ENCODE data around the gene ZNF592.

Gene ZNF592

DNA sequence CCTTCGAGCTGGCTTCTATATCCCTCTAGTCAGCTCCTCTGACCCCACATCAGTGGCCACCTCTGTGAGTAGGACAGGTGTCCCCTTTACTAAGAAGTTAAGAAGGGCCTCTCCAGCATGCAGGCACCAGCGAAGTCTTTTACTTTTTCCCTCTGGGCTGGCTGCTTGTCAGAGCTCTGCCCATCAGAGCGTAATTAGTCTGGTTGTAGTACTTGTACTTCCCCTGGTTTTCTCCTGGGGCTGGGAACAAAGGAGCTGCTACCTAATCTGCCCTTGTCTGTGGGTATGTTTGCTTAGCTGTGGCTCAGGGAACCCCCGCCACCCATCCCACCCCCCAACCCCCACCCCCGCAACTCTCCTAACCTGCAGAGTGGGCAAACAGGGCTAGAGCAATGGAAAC is 41.4 kb downstream of the ZNF592 start:
- Histone ChIP-seq H3K36me3 (ENCODE audit: control insufficient read depth, insufficient read depth, low read length) (peaks cover 33% of the 10 kb centered on the region), H3K4me1 (ENCODE audit: control insufficient read depth, insufficient read depth, low read length, poor library complexity, severe bottlenecking) (peaks cover 4% of the 10 kb centered on the region), H3K27ac (ENCODE audit: insufficient read depth, low read length, poor library complexity, severe bottlenecking) (no peak overlapping the region), H3K4me3 (ENCODE audit: insufficient read depth, low read depth, low read length, poor library complexity, severe bottlenecking) (no peak overlapping the region), H3K9me3 (ENCODE audit: control insufficient read depth, low read length) (no peaks in the 10 kb centered on the region), H3K27me3 (replicated peaks; ENCODE audit: control insufficient read depth, insufficient read depth, low read length, poor library complexity, severe bottlenecking) (no peaks in the 10 kb centered on the region)
- DNase-seq: no peak

GRCh38 chr15:84790676-84791075 is 42.3 kb downstream of the ZNF592 start:
- Histone ChIP-seq H3K27me3 (replicated peaks; ENCODE audit: control insufficient read depth, insufficient read depth, low read length, poor library complexity, severe bottlenecking) (no peaks in the 10 kb centered on the region), H3K4me3 (ENCODE audit: insufficient read depth, low read depth, low read length, poor library complexity, severe bottlenecking) (no peak overlapping the region), H3K36me3 (ENCODE audit: control insufficient read depth, insufficient read depth, low read length) (peaks cover 33% of the 10 kb centered on the region), H3K27ac (ENCODE audit: insufficient read depth, low read length, poor library complexity, severe bottlenecking) (no peak overlapping the region), H3K9me3 (ENCODE audit: control insufficient read depth, low read length) (no peaks in the 10 kb centered on the region), H3K4me1 (ENCODE audit: control insufficient read depth, insufficient read depth, low read length, poor library complexity, severe bottlenecking) (peaks cover 4% of the 10 kb centered on the region)
- no peak for DNase-seq

DNA sequence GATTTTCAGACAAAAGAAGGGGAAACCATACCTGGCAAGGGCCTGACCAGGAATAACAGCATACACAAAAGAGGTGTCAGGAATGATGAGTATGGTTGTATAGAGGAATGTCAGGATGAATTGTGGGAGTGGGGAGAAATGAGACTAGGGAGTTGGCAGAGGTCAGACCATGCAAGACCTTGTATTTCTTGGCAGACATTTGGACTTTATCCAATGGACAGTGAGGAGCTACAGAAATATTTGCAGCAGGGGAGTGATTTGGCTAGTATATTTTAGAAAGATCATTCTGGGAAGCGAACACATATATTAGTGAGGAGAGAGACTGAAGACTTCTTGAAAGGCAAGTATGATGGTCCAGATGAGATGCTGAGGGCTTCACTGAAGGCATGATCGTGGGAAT is 43.4 kb downstream of the ZNF592 start:
- Histone ChIP-seq H3K4me1 (ENCODE audit: control insufficient read depth, insufficient read depth, low read length, poor library complexity, severe bottlenecking) (peaks cover 4% of the 10 kb centered on the region), H3K36me3 (ENCODE audit: control insufficient read depth, insufficient read depth, low read length) (peaks cover 38% of the 10 kb centered on the region), H3K27me3 (replicated peaks; ENCODE audit: control insufficient read depth, insufficient read depth, low read length, poor library complexity, severe bottlenecking) (no peaks in the 10 kb centered on the region), H3K4me3 (ENCODE audit: insufficient read depth, low read depth, low read length, poor library complexity, severe bottlenecking) (no peak overlapping the region), H3K27ac (ENCODE audit: insufficient read depth, low read length, poor library complexity, severe bottlenecking) (no peak overlapping the region), H3K9me3 (ENCODE audit: control insufficient read depth, low read length) (no peaks in the 10 kb centered on the region)
- no peak for DNase-seq

GRCh38 chr15:84793431-84794161 is 45.2 kb downstream of the ZNF592 start:
- DNase-seq: no peak
- peaks cover 45% of the 10 kb centered on the region for H3K36me3 ChIP-seq (ENCODE audit: control insufficient read depth, insufficient read depth, low read length)
- H3K4me1 ChIP-seq (ENCODE audit: control insufficient read depth, insufficient read depth, low read length, poor library complexity, severe bottlenecking): no peaks in the 10 kb centered on the region
- H3K9me3 ChIP-seq (ENCODE audit: control insufficient read depth, low read length): no peaks in the 10 kb centered on the region
- no peak overlapping the region for H3K4me3 ChIP-seq (ENCODE audit: insufficient read depth, low read depth, low read length, poor library complexity, severe bottlenecking)
- no peaks in the 10 kb centered on the region for H3K27me3 ChIP-seq (replicated peaks; ENCODE audit: control insufficient read depth, insufficient read depth, low read length, poor library complexity, severe bottlenecking)
- H3K27ac ChIP-seq (ENCODE audit: insufficient read depth, low read length, poor library complexity, severe bottlenecking): no peak overlapping the region

GRCh38 chr15:84794162-84794547 is 45.8 kb downstream of the ZNF592 start:
- H3K4me3 ChIP-seq (ENCODE audit: insufficient read depth, low read depth, low read length, poor library complexity, severe bottlenecking): no peak overlapping the region
- no peak for DNase-seq
- peaks cover 50% of the 10 kb centered on the region for H3K36me3 ChIP-seq (ENCODE audit: control insufficient read depth, insufficient read depth, low read length)
- H3K27ac ChIP-seq (ENCODE audit: insufficient read depth, low read length, poor library complexity, severe bottlenecking): no peak overlapping the region
- H3K27me3 ChIP-seq (replicated peaks; ENCODE audit: control insufficient read depth, insufficient read depth, low read length, poor library complexity, severe bottlenecking): no peaks in the 10 kb centered on the region
- H3K9me3 ChIP-seq (ENCODE audit: control insufficient read depth, low read length): no peaks in the 10 kb centered on the region
- H3K4me1 ChIP-seq (ENCODE audit: control insufficient read depth, insufficient read depth, low read length, poor library complexity, severe bottlenecking): no peaks in the 10 kb centered on the region

DNA sequence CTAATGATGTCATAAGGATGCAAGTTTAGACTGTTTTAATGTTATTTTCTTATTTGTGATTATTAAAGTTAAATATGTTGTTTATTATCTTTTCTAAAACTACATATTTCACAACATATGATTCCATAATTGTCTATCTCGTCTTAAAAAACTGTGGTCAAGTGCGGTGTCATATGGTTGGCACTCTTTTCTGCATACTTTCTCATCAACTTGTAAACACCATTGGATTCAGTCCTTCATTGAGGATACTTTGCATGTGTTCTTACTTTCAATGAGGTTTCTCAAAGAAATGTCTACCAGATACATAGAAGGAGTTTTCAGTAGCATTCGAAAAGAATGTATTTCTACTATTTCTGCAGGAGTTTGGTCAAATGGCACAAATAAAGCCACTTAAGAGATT is 46.8 kb downstream of the ZNF592 start:
- H3K4me3 ChIP-seq (ENCODE audit: insufficient read depth, low read depth, low read length, poor library complexity, severe bottlenecking): no peak overlapping the region
- no peaks in the 10 kb centered on the region for H3K27me3 ChIP-seq (replicated peaks; ENCODE audit: control insufficient read depth, insufficient read depth, low read length, poor library complexity, severe bottlenecking)
- no peaks in the 10 kb centered on the region for H3K9me3 ChIP-seq (ENCODE audit: control insufficient read depth, low read length)
- H3K4me1 ChIP-seq (ENCODE audit: control insufficient read depth, insufficient read depth, low read length, poor library complexity, severe bottlenecking): no peaks in the 10 kb centered on the region
- no peak for DNase-seq
- H3K27ac ChIP-seq (ENCODE audit: insufficient read depth, low read length, poor library complexity, severe bottlenecking): no peak overlapping the region
- peaks cover 59% of the 10 kb centered on the region for H3K36me3 ChIP-seq (ENCODE audit: control insufficient read depth, insufficient read depth, low read length)

- H3K4me1 ChIP-seq (ENCODE audit: control insufficient read depth, insufficient read depth, low read length, poor library complexity, severe bottlenecking): no peaks in the 10 kb centered on the region
- no peak overlapping the region for H3K4me3 ChIP-seq (ENCODE audit: insufficient read depth, low read depth, low read length, poor library complexity, severe bottlenecking)
- H3K27me3 ChIP-seq (replicated peaks; ENCODE audit: control insufficient read depth, insufficient read depth, low read length, poor library complexity, severe bottlenecking): no peaks in the 10 kb centered on the region
- no peaks in the 10 kb centered on the region for H3K9me3 ChIP-seq (ENCODE audit: control insufficient read depth, low read length)
- H3K36me3 ChIP-seq (ENCODE audit: control insufficient read depth, insufficient read depth, low read length): peaks cover 56% of the 10 kb centered on the region
- H3K27ac ChIP-seq (ENCODE audit: insufficient read depth, low read length, poor library complexity, severe bottlenecking): no peak overlapping the region
- no peak for DNase-seq
Observed at GRCh38 chr15:84797212-84797611, 48.8 kb downstream of the ZNF592 start.

GRCh38 chr15:84797801-84798200 is 49.4 kb downstream of the ZNF592 start:
- no peak for DNase-seq
- H3K9me3 ChIP-seq (ENCODE audit: control insufficient read depth, low read length): no peaks in the 10 kb centered on the region
- H3K27me3 ChIP-seq (replicated peaks; ENCODE audit: control insufficient read depth, insufficient read depth, low read length, poor library complexity, severe bottlenecking): no peaks in the 10 kb centered on the region
- no peak overlapping the region for H3K27ac ChIP-seq (ENCODE audit: insufficient read depth, low read length, poor library complexity, severe bottlenecking)
- H3K4me1 ChIP-seq (ENCODE audit: control insufficient read depth, insufficient read depth, low read length, poor library complexity, severe bottlenecking): no peaks in the 10 kb centered on the region
- H3K4me3 ChIP-seq (ENCODE audit: insufficient read depth, low read depth, low read length, poor library complexity, severe bottlenecking): no peak overlapping the region
- H3K36me3 ChIP-seq (ENCODE audit: control insufficient read depth, insufficient read depth, low read length): peaks cover 57% of the 10 kb centered on the region

- Histone ChIP-seq H3K27me3 (replicated peaks; ENCODE audit: control insufficient read depth, insufficient read depth, low read length, poor library complexity, severe bottlenecking) (no peaks in the 10 kb centered on the region), H3K27ac (ENCODE audit: insufficient read depth, low read length, poor library complexity, severe bottlenecking) (no peak overlapping the region), H3K36me3 (ENCODE audit: control insufficient read depth, insufficient read depth, low read length) (peaks cover 61% of the 10 kb centered on the region), H3K4me3 (ENCODE audit: insufficient read depth, low read depth, low read length, poor library complexity, severe bottlenecking) (no peak overlapping the region), H3K4me1 (ENCODE audit: control insufficient read depth, insufficient read depth, low read length, poor library complexity, severe bottlenecking) (no peaks in the 10 kb centered on the region), H3K9me3 (ENCODE audit: control insufficient read depth, low read length) (no peaks in the 10 kb centered on the region)
- no peak for DNase-seq
Observed at GRCh38 chr15:84798436-84798946, 50.1 kb downstream of the ZNF592 start.

GRCh38 chr15:84799511-84800187 is 51.3 kb downstream of the ZNF592 start:
- Histone ChIP-seq H3K4me3 (ENCODE audit: insufficient read depth, low read depth, low read length, poor library complexity, severe bottlenecking) (no peak overlapping the region), H3K9me3 (ENCODE audit: control insufficient read depth, low read length) (no peaks in the 10 kb centered on the region), H3K36me3 (ENCODE audit: control insufficient read depth, insufficient read depth, low read length) (peaks cover 61% of the 10 kb centered on the region), H3K4me1 (ENCODE audit: control insufficient read depth, insufficient read depth, low read length, poor library complexity, severe bottlenecking) (no peaks in the 10 kb centered on the region), H3K27ac (ENCODE audit: insufficient read depth, low read length, poor library complexity, severe bottlenecking) (no peak overlapping the region), H3K27me3 (replicated peaks; ENCODE audit: control insufficient read depth, insufficient read depth, low read length, poor library complexity, severe bottlenecking) (no peaks in the 10 kb centered on the region)
- no peak for DNase-seq
